Upper lobe of left lung (tissue), 4 donors: ENCODE results near the gene IAPP.

Experiments
- POLR2A ChIP-seq, 4 donors: fragments of 450-650 bp; IDR thresholded peaks; one replicate each; pipeline ENCODE4 v1.5.1; 2016 to 2017; ENCODE audit warnings: antibody characterized with exemption in 4 of 4, mild to moderate bottlenecking in 2 of 4
- TF ChIP-seq, protein P1 (sequence below), 6 experiments: fragments of 450-650 bp in 4 of 6; fragments of 200-600 bp in 2 of 6; sonication (generic) in 2 of 6; IDR thresholded peaks; one replicate each; pipeline ENCODE4 v1.5.1; 2016 to 2019; ENCODE audit warnings: antibody characterized with exemption in 6 of 6

DNA sequence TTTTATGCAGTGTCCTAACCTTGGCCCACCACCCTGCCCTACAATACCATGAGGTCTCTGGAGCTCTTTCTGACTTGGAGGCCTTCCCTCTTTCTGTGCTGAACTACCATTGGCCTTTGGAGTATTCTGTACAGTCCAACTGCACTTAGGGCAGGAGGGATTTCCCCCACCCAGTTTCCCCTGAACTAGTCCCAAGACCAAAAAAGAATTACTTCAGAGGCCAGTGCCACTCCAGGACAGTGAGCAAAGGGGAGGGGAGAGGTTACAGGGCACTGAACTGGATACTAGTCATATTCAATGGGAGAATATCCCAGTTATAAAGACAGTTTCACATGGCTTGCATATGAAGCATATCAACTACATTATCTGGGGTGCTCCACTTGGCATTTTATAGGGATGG is 44.1 kb upstream of the IAPP start:
- TF ChIP-seq, protein P1, sequence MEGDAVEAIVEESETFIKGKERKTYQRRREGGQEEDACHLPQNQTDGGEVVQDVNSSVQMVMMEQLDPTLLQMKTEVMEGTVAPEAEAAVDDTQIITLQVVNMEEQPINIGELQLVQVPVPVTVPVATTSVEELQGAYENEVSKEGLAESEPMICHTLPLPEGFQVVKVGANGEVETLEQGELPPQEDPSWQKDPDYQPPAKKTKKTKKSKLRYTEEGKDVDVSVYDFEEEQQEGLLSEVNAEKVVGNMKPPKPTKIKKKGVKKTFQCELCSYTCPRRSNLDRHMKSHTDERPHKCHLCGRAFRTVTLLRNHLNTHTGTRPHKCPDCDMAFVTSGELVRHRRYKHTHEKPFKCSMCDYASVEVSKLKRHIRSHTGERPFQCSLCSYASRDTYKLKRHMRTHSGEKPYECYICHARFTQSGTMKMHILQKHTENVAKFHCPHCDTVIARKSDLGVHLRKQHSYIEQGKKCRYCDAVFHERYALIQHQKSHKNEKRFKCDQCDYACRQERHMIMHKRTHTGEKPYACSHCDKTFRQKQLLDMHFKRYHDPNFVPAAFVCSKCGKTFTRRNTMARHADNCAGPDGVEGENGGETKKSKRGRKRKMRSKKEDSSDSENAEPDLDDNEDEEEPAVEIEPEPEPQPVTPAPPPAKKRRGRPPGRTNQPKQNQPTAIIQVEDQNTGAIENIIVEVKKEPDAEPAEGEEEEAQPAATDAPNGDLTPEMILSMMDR (IDR thresholded peaks at IDR 0.05) = no peak
- no peak for TF ChIP-seq POLR2A (IDR thresholded peaks at IDR 0.05)
